ENCODE data around the gene F11. TPM values are rescaled to one million over a fixed set of nuclear protein-coding genes. Genes with fewer than 3 reads are reported as not detected.
"Not testable (repeated sequence)": the region's sequence is repeated elsewhere in the genome, so short reads cannot be mapped to it uniquely, and the experiment has no call there.

Gene F11
- total RNA-seq, 1 donor from 2014 or later: not detected

GRCh38 chr4:186244835-186245234 lies 21.2 kb upstream of the F11 start:
- DNase-seq (ENCODE audit: low spot score in 2 of 2, unreplicated experiment in 2 of 2): no peak
- Mint-ChIP-seq H3K4me3 (no peak overlapping the region), H3K4me1 (no peaks in the 10 kb centered on the region), H3K27me3 (ENCODE audit: low read depth) (peaks cover 17% of the 10 kb centered on the region), H3K27ac (no peak overlapping the region), H3K36me3 (no peaks in the 10 kb centered on the region), H3K9me3 (peaks cover 6% of the 10 kb centered on the region)
- no peak for TF ChIP-seq CTCF (IDR thresholded peaks at IDR 0.05; ENCODE audit: unreplicated experiment)

- H3K27me3 Mint-ChIP-seq (ENCODE audit: low read depth): peaks cover 35% of the 10 kb centered on the region
- H3K36me3 Mint-ChIP-seq; H3K9me3 Mint-ChIP-seq; H3K4me3 Mint-ChIP-seq; H3K4me1 Mint-ChIP-seq; DNase-seq (ENCODE audit: low spot score in 2 of 2, unreplicated experiment in 2 of 2); H3K27ac Mint-ChIP-seq: not testable (repeated sequence)
Measured at GRCh38 chr4:186247062-186247752, 18.8 kb upstream of the F11 start.

- Mint-ChIP-seq H3K9me3 (peaks cover 6% of the 10 kb centered on the region), H3K4me1 (peaks cover 2% of the 10 kb centered on the region), H3K27me3 (ENCODE audit: low read depth) (peaks cover 35% of the 10 kb centered on the region)
Measured at GRCh38 chr4:186248643-186249042, 17.3 kb upstream of the F11 start.

GRCh38 chr4:186249785-186250754 lies 15.9 kb upstream of the F11 start:
- Mint-ChIP-seq H3K27ac (no peak overlapping the region), H3K36me3 (no peaks in the 10 kb centered on the region), H3K4me1 (peaks cover 2% of the 10 kb centered on the region), H3K4me3 (no peak overlapping the region), H3K9me3 (peaks cover 6% of the 10 kb centered on the region), H3K27me3 (ENCODE audit: low read depth) (peaks cover 44% of the 10 kb centered on the region)
- no peak for TF ChIP-seq CTCF (IDR thresholded peaks at IDR 0.05; ENCODE audit: unreplicated experiment)
- no peak for DNase-seq (ENCODE audit: low spot score in 2 of 2, unreplicated experiment in 2 of 2)

More at GRCh38 chr4:186248643-186249042, 17.3 kb upstream of the F11 start:
- Mint-ChIP-seq H3K4me3 (no peak overlapping the region), H3K27ac (no peak overlapping the region), H3K36me3 (no peaks in the 10 kb centered on the region)
- DNase-seq (ENCODE audit: low spot score in 2 of 2, unreplicated experiment in 2 of 2): no peak
- TF ChIP-seq CTCF (IDR thresholded peaks at IDR 0.05; ENCODE audit: unreplicated experiment): no peak

GRCh38 chr4:186250760-186251159 lies 15.2 kb upstream of the F11 start:
- DNase-seq (ENCODE audit: low spot score in 2 of 2, unreplicated experiment in 2 of 2): no peak
- no peak for TF ChIP-seq CTCF (IDR thresholded peaks at IDR 0.05; ENCODE audit: unreplicated experiment)
- peaks cover 2% of the 10 kb centered on the region for H3K4me1 Mint-ChIP-seq
- H3K36me3 Mint-ChIP-seq: no peaks in the 10 kb centered on the region
- no peak overlapping the region for H3K4me3 Mint-ChIP-seq
- peaks cover 6% of the 10 kb centered on the region for H3K9me3 Mint-ChIP-seq
- no peak overlapping the region for H3K27ac Mint-ChIP-seq
- H3K27me3 Mint-ChIP-seq (ENCODE audit: low read depth): peaks cover 43% of the 10 kb centered on the region

GRCh38 chr4:186255122-186255521 lies 10.9 kb upstream of the F11 start:
- TF ChIP-seq CTCF (IDR thresholded peaks at IDR 0.05; ENCODE audit: unreplicated experiment): no peak
- Mint-ChIP-seq H3K4me3 (no peak overlapping the region), H3K36me3 (no peaks in the 10 kb centered on the region), H3K4me1 (peaks cover 4% of the 10 kb centered on the region), H3K9me3 (no peaks in the 10 kb centered on the region), H3K27ac (no peak overlapping the region), H3K27me3 (ENCODE audit: low read depth) (peaks cover 28% of the 10 kb centered on the region)
- DNase-seq (ENCODE audit: low spot score in 2 of 2, unreplicated experiment in 2 of 2): no peak
